Measurements from ENCODE around the gene TAF5L. TPM values are rescaled to one million over a fixed set of nuclear protein-coding genes. Genes with fewer than 3 reads are reported as not detected.

Gene TAF5L
- total RNA-seq, 1 donor from 2014 or later: 11.9 TPM

GRCh38 chr1:229608590-229608989 lies 17.3 kb downstream of the TAF5L start:
- DNase-seq (ENCODE audit: low read depth): no peak

GRCh38 chr1:229607370-229607769 lies 18.6 kb downstream of the TAF5L start:
- DNase-seq (ENCODE audit: low read depth): no peak

DNA sequence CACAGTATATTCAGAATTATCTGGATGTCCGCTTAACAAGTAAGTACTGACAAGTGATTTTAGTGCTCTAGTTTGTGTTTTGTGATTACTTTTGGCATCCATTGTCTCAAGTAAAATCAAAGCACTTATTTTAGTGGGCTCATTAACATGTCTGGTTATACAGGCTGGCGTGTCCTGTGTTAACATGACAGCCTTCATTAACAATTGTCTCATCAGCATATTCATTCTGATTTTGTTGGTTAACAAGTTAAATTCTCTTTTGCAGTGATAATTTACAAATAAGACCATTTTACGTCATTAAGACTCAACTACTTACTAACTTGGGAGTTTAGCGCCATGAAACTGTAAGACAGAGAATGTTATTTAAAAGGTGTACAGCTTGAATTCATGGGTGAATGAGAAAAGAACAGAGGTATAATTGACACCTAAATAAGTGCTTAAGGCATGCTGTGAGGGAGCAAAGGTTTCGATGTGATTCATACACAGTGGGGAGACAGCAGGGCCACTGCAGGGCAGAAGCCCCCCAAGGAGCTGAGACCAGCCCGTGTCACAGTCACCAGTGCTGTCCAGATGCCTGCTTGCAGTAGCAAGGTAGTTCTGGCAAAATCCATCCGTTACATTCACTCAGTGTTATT lies 22.4 kb downstream of the TAF5L start:
- DNase-seq (ENCODE audit: low read depth): no peak

DNA sequence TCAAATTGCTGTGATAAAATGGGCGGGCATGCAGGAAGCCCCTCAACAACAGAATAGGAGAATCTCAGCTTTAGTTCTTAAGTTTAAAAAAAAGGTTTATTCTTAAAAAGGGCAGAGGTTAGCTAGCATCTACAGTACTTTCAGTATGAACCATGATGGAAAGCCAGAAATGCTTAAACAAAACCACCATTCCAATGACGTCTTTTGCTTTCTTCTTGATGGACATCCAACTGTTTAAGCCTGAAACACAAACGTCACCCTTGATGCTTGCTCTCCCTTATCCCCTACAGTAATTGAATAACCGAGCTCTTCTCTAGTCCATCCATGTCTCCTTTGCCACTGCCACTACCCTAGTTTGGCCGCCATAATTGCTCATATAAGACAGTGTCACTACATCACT lies 25.7 kb downstream of the TAF5L start:
- no peak for DNase-seq (ENCODE audit: low read depth)

- DNase-seq (ENCODE audit: low read depth): no peak
Observed at GRCh38 chr1:229599218-229599954, 26.5 kb downstream of the TAF5L start.

- DNase-seq (ENCODE audit: low read depth): peak; percentile 48
Observed at GRCh38 chr1:229597877-229598276, 28.0 kb downstream of the TAF5L start.

- DNase-seq (ENCODE audit: low read depth): peak; percentile 95
Observed at GRCh38 chr1:229596925-229597699, 28.8 kb downstream of the TAF5L start.

DNA sequence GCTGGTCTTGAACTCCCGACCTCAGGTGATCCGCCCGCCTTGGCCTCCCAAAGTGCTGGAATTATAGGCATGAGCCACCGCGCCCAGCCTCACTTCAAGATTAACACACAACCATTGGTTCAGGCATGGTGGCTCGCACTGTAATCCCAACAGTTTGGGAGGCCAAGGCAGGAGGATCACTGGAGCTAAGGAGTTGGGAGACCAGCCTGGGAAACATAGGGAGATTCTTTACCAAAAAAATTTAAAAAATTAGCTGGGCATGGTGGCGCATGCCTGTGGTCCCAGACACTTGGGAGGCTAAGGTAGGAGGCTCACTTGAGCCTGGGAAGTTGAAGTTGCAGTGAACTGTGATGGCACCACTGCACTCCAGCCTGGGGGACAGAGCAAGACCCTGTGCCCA lies 30.0 kb downstream of the TAF5L start:
- DNase-seq (ENCODE audit: low read depth): peak; percentile 5

DNA sequence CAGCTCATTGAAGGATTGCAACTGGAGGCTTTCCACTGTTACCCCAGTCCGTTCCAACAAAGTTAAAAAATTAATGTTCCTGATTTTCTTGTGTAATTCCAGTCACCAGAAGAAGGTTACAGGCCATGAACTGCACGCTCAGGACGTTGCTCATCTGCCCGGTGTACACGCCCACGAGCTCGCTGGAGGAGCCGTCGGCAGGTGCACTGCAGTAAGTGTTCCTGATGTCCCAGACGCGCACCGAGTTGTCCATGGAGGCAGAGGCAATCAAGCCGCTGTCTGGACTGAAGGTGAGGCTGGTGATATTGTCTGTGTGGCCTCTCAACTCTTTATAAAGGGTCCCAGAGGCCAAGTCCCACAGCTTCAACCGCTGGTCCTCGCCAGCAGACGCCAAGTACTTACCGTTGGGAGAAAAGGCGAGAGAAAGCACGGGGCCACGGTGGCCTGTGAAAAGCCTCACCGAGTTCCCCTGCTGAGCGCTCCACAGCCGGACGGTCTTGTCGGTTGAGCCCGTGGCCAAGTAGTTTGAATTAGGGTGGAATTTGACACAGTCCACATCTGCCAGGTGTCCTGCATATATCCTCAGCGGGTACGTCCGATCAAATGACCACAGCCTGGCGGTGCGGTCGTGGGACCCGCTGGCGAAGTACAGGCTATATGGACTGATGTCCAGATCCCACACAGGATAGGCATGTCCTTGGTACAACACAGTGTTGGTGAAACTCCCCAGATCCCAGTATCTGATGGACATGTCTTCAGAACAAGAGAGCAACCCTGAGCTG lies 31.5 kb downstream of the TAF5L start:
- DNase-seq (ENCODE audit: low read depth): no peak

DNA sequence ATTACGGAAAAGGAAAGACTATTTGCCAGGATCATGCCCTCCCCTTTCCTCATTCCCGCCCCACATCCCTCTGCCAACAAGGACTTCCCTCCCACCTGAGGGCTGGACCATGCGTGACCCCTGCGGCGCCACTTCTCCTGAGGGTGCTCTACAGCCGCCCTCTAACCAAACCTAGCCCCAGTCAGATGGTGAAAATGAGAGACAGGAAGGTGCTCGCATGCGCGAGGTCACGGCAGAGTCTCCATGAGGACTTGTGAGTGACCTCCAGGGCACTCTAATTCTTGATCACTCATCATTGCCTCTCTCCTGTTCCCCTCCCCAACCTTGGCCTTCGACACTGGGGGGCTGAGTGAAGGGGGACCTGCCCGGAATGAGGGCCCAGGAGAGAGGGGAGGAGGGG lies 32.1 kb downstream of the TAF5L start:
- DNase-seq (ENCODE audit: low read depth): no peak

DNA sequence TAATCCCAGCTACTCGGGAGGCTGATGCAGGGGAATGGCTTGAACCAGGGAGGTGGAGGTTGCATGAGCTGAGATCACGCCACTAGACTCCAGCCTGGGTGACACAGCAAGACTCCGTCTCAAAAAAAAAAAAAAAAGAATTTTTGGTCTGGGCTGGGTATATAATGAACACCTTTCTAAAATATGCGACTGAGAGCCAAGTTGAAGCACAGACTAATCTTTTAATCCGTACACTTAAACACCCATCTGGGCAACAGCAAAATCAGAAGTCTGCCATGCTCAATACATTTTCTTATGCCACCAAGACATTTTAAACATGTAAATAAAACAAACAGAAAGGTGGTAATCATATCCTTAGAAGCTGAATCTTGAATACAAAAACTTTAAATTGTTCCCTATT lies 35.8 kb downstream of the TAF5L start:
- no peak for DNase-seq (ENCODE audit: low read depth)

DNA sequence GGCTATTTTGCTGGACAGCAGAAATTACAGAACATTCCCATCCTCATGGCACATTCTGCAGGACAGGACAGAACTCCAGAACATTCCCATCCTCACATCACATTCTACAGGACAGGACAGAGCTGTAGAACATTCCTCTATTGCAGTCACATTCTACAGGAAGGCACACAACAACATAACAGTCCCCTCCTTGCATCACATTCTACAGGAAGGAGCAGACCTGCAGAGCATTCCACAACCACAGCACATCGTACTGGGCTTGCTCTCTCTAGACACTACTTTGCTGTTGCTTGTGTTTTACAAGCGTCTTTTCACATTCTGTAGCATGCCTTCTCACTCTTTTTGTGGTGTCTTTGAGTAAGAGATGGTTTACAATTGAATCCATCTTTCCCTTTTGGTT lies 40.6 kb downstream of the TAF5L start:
- no peak for DNase-seq (ENCODE audit: low read depth)

- DNase-seq (ENCODE audit: low read depth): no peak
Observed at GRCh38 chr1:229582715-229583114, 43.2 kb downstream of the TAF5L start.

DNA sequence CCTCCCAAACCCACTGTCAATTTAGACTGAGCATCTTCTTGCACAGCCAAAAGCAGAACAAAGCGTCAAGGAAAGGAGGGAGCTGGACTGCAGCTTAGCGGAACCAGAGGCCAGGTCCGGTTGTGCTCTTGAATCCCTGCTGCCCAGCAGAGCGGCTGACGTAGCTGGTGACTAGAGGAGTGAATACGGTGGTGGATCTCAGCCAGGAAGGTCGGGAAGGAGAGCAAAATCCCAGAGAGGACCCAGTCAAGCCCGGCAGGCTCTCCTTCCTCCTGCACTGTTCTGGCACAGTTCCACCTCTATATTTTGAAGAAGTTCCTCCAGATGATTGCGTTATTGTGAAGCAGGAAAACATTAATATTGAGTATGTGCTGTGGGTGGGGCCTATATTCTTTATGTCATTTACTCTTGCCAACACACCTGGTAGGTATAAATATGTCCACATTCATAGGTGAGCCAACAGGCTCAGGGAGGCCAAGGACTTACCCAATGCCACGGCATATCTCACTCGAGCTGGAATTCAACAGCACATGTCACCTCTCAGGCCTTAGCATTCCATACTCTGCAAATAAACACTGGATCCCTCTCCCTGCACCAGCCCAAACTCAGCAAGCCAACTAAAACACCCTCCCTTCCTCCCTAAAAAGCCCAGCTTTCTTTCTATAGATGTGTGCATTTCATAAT lies 43.8 kb downstream of the TAF5L start:
- DNase-seq (ENCODE audit: low read depth): no peak

DNA sequence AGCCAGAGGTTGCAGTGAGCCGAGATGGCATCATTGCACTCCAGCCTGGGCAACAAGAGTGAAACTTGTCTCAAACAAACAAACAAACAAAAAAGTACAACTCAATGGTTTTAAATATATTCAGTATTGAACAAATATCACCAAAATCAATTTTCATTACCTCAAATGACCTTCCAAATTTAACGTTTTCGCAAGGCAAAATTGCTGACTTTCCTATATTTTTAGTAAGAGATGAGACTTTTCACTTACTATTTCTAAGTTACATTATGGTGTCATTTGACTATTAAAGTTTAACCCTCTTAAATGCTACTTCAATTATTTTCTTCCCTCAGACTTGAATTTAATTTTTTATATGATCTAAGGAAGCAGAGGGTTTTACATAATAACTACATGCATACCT lies 44.4 kb downstream of the TAF5L start:
- DNase-seq (ENCODE audit: low read depth): no peak

GRCh38 chr1:229579059-229579673 lies 46.8 kb downstream of the TAF5L start:
- DNase-seq (ENCODE audit: low read depth): no peak

DNA sequence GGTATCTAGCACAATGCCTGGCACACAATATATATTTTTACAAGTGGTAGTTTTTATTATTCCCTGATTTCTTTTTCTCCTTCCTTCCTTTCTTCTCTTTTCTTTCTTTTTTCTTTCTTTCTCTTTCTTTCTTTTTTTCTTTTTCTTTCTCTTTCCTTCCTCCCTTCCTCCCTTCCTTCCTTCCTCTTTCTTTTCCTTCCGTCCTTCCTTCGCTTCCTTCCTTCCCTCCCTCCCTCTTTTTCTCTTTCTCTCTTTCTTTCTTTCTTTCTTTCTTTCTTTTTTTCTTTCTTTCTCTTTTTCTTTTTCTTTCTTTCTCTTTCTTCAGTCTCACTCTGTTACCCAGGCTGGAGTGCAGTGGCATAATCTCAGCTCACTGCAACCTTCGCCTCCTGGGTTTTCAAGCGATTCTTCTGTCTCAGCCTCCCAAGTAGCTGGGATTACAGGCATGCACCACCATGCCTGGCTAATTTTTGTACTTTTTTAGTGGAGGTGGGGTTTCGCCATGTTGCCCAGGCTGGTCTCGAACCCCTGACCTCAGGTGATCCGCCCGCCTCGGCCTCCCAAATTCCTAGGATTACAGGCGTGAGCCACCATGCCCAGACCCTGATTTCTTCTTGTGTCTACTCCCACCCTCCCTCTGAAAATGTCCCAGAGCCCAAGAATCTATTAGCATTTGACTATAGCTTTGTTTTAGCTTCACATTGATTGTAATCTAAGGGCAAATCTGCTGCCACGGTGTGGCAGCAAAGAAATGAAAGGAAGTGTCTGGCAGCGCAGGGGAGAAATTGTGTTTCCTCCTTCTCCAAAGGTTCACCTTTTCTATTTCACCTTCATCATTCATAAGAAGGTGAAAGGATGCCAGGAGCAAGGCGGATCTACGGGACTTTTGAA lies 47.5 kb downstream of the TAF5L start:
- DNase-seq (ENCODE audit: low read depth): no peak

- DNase-seq (ENCODE audit: low read depth): no peak
Observed at GRCh38 chr1:229574679-229575442, 51.1 kb downstream of the TAF5L start.

DNA sequence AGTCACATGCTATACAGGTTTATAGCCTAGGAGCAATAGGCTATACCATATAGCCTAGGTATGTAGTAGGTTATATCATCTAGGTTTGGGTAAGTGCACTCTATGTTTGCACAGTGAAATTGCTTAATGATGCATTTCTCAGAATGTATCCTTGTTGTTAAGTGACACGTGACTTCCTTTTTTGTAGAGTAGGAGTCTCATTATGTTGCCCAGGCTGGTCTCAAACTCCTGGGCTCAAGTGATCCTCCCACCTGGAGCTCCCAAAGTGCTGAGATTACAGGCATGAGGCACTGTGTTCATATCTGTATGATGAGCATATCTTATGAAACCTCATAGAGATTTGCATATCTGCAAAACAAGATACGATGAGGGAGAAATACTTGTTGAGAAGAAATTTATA lies 53.6 kb downstream of the TAF5L start:
- DNase-seq (ENCODE audit: low read depth): no peak
